ENCODE data around the gene NELL1. TPM values are rescaled to one million over a fixed set of nuclear protein-coding genes. Genes with fewer than 3 reads are reported as not detected.

Gene NELL1
- total and polyA plus RNA-seq, 2 donors (not counting 3 experiments of a cell fraction or from before 2014, with no cell fraction given), result not detected

DNA sequence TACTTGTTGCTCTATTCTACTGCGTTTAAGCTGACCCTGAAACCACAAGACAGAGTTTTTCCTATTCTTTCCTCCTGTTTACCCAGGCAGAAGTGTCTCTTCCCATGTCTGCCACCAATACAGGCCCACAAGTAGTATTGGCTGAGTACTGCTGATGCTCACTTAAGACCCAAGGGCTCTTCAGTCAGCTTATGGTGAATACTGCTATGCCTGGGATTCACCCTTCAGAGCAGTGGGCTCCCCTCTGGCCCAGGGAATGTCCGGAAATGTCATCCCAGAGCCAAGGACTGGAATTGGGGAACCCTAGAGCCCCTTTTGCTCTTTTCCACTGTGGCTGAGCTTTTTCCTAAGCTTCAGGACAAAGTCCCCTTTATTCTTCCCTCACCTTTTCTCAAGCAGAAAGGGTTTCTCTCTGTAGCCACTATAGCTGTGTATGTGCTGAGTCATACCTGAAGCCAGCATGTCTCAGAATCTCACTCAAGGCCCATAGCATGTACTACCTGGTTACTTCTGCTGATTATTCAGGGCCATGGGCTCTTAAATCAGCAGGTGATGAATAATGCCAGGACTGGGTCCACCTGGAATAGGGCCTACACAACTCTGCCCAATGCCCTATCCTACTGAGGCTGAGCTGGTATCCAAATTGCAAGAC is 777.7 kb downstream of the NELL1 start:
- TF ChIP-seq POLR2A (IDR thresholded peaks at IDR 0.05; ENCODE audit: low read depth, low read length) (no peak), CTCF (IDR thresholded peaks at IDR 0.05; ENCODE audit: extremely low read depth in 1 of 2, insufficient read depth in 1 of 2, low read depth in 1 of 2, low read length in 2 of 2) (no peak), EZH2 (IDR thresholded peaks at IDR 0.05; ENCODE audit: borderline replicate concordance, low read depth, low read length, severe bottlenecking) (no peak), FOS (IDR thresholded peaks at IDR 0.05; ENCODE audit: borderline replicate concordance, insufficient read depth, low read length) (no peak), POLR2AphosphoS5 (IDR thresholded peaks at IDR 0.05; ENCODE audit: insufficient read depth, low read depth, low read length) (no peak), MYC (IDR thresholded peaks at IDR 0.05; ENCODE audit: low read depth, low read length) (no peak), JUN (IDR thresholded peaks at IDR 0.05; ENCODE audit: borderline replicate concordance, insufficient read depth, insufficient read length, low read depth) (no peak), GATA2 (IDR thresholded peaks at IDR 0.05; ENCODE audit: insufficient read depth, insufficient read length, low read depth, low read length) (no peak)
- TF ChIP-seq, protein P1, sequence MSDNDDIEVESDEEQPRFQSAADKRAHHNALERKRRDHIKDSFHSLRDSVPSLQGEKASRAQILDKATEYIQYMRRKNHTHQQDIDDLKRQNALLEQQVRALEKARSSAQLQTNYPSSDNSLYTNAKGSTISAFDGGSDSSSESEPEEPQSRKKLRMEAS (IDR thresholded peaks at IDR 0.05; ENCODE audit: insufficient read depth, insufficient read length), result no peak
- Histone ChIP-seq H3K27me3 (ENCODE audit: control insufficient read depth in 2 of 2, insufficient read depth in 2 of 2, low read length in 2 of 2) (no peaks in the 10 kb centered on the region), H4K20me1 (replicated peaks; ENCODE audit: control insufficient read depth, extremely low read depth, insufficient read depth, low read length) (no peaks in the 10 kb centered on the region), H3K9me3 (replicated peaks; ENCODE audit: control insufficient read depth, insufficient read depth, low read length) (no peaks in the 10 kb centered on the region), H3K4me1 (ENCODE audit: control insufficient read depth, extremely low read depth, insufficient read depth, low read length) (no peaks in the 10 kb centered on the region), H2AFZ (ENCODE audit: low read depth, low read length) (no peak overlapping the region), H3K9me1 (replicated peaks; ENCODE audit: control insufficient read depth, extremely low read depth, insufficient read depth, low read length) (no peaks in the 10 kb centered on the region), H3K4me2 (ENCODE audit: insufficient read depth, low read length) (no peak overlapping the region), H3K4me3 (replicated peaks in 1 of 3; ENCODE audit: insufficient read depth in 1 of 3, low read depth in 1 of 3, low read length in 3 of 3) (no peak overlapping the region), H3K79me2 (ENCODE audit: control insufficient read depth, insufficient read depth, low read length) (no peaks in the 10 kb centered on the region), H3K36me3 (ENCODE audit: control insufficient read depth in 2 of 2, extremely low read depth in 1 of 2, insufficient read depth in 2 of 2, low read length in 2 of 2) (no peaks in the 10 kb centered on the region), H3K9ac (replicated peaks; ENCODE audit: extremely low read depth, insufficient read depth, low read length) (no peak overlapping the region), H3K27ac (ENCODE audit: insufficient read depth, low read depth, low read length) (no peak overlapping the region)
- no TSS peak for BruUV-seq (replicated peaks)
- dilution Hi-C loops (cut with MboI; ENCODE audit: extremely low pct_ligation_motif_present, low sequenced_read_pairs), result no loop called here
- intact Hi-C loops (cut with micrococcal nuclease), result no loop called here
- CTCF ChIA-PET, result no interaction called here
- FAIRE-seq, result no peak
- no peak for DNase-seq (ENCODE audit: low read depth, low spot score)
- POLR2A ChIA-PET, result no interaction called here

All from endothelial cell of umbilical vein (primary cell).